Stomach smooth muscle (tissue), 2 donors: ENCODE results near the gene DLGAP3.

Experiments used
- H3K27ac ChIP-seq: one replicate; pipeline ENCODE4 v1.7.0; 2013; ENCODE audit warnings: mild to moderate bottlenecking, low read length, inconsistent platforms
- H3K27me3 ChIP-seq, 2 donors: one replicate each; pipeline ENCODE4 v1.7.0; 2013; ENCODE audit warnings: low read length in 2 of 2; ENCODE audit not compliant: insufficient read depth in 2 of 2, control insufficient read depth in 1 of 2
- H3K36me3 ChIP-seq, 2 donors: one replicate each; pipeline ENCODE4 v1.7.0; 2013; ENCODE audit warnings: low read length in 2 of 2; ENCODE audit not compliant: control insufficient read depth in 2 of 2, insufficient read depth in 2 of 2
- H3K4me1 ChIP-seq: one replicate; pipeline ENCODE4 v1.7.0; 2013; ENCODE audit warnings: low read length; ENCODE audit not compliant: control insufficient read depth, insufficient read depth
- H3K4me3 ChIP-seq, 2 donors: one replicate each; pipeline ENCODE4 v1.7.0; 2013; ENCODE audit warnings: low read length in 2 of 2
- H3K9ac ChIP-seq, 2 donors: one replicate each; pipeline ENCODE4 v1.7.0; 2013; ENCODE audit warnings: low read length in 2 of 2, mild to moderate bottlenecking in 1 of 2
- H3K9me3 ChIP-seq, 2 donors: one replicate each; pipeline ENCODE4 v1.7.0; 2013; ENCODE audit warnings: low read length in 2 of 2; ENCODE audit not compliant: control insufficient read depth in 2 of 2
- donor health status: healthy.
- donor health status: Pancreatic carcinoma.

DLGAP3 gene

GRCh38 chr1:34884961-34885360, 44.5 kb downstream of the DLGAP3 start:
- no peak overlapping the region for H3K4me3 ChIP-seq
- H3K9me3 ChIP-seq = peaks cover 2 to 4% of the 10 kb centered on the region in 2 donors
- no peaks in the 10 kb centered on the region for H3K36me3 ChIP-seq
- H3K4me1 ChIP-seq = peaks cover 11% of the 10 kb centered on the region
- H3K27ac ChIP-seq = no peak overlapping the region
- H3K27me3 ChIP-seq = peaks cover 30 to 40% of the 10 kb centered on the region in 2 donors
- H3K9ac ChIP-seq = no peak overlapping the region

- Histone ChIP-seq H3K4me3 (no peak overlapping the region), H3K9me3 (peaks cover 2 to 4% of the 10 kb centered on the region in 2 donors), H3K9ac (no peak overlapping the region), H3K36me3 (no peaks in the 10 kb centered on the region), H3K27ac (no peak overlapping the region), H3K4me1 (peaks cover 11% of the 10 kb centered on the region), H3K27me3 (peaks cover 30 to 41% of the 10 kb centered on the region in 2 donors)
These were observed 44.9 kb downstream of the DLGAP3 start for GRCh38 chr1:34884536-34884935.

GRCh38 chr1:34879230-34879629, 50.2 kb downstream of the DLGAP3 start:
- Histone ChIP-seq H3K9me3 (peaks cover 2 to 4% of the 10 kb centered on the region in 2 donors), H3K4me3 (no peak overlapping the region), H3K27me3 (peaks cover 24 to 28% of the 10 kb centered on the region in 2 donors), H3K27ac (no peak overlapping the region), H3K36me3 (no peaks in the 10 kb centered on the region), H3K9ac (no peak overlapping the region), H3K4me1 (no peaks in the 10 kb centered on the region)

GRCh38 chr1:34876406-34876805, 53.0 kb downstream of the DLGAP3 start:
- Histone ChIP-seq H3K9ac (no peak overlapping the region), H3K27me3 (peaks cover 22 to 24% of the 10 kb centered on the region in 2 donors)

GRCh38 chr1:34874296-34874952, 55.0 kb downstream of the DLGAP3 start:
- Histone ChIP-seq H3K9me3 (no peaks in the 10 kb centered on the region), H3K4me3 (no peak overlapping the region), H3K27me3 (peaks cover 20 to 23% of the 10 kb centered on the region in 2 donors), H3K27ac (no peak overlapping the region), H3K9ac (no peak overlapping the region), H3K4me1 (no peaks in the 10 kb centered on the region), H3K36me3 (no peaks in the 10 kb centered on the region)

More at GRCh38 chr1:34876406-34876805, 53.0 kb downstream of the DLGAP3 start:
- H3K27ac ChIP-seq = no peak overlapping the region
- no peak overlapping the region for H3K4me3 ChIP-seq
- no peaks in the 10 kb centered on the region for H3K36me3 ChIP-seq
- H3K9me3 ChIP-seq = peaks cover 2 to 3% of the 10 kb centered on the region in 2 donors
- no peaks in the 10 kb centered on the region for H3K4me1 ChIP-seq

- H3K27ac ChIP-seq = no peak overlapping the region
- H3K9ac ChIP-seq = no peak overlapping the region
- H3K9me3 ChIP-seq = no peaks in the 10 kb centered on the region
- no peaks in the 10 kb centered on the region for H3K36me3 ChIP-seq
- peaks cover 20 to 22% of the 10 kb centered on the region in 2 donors for H3K27me3 ChIP-seq
- H3K4me3 ChIP-seq = no peak overlapping the region
- peaks cover under 1% of the 10 kb centered on the region for H3K4me1 ChIP-seq
These were observed 57.3 kb downstream of the DLGAP3 start for GRCh38 chr1:34872133-34872503.

- H3K27ac ChIP-seq = no peak overlapping the region
- H3K27me3 ChIP-seq = peaks cover 18 to 20% of the 10 kb centered on the region in 2 donors
- H3K9me3 ChIP-seq = no peaks in the 10 kb centered on the region
- peaks cover 6% of the 10 kb centered on the region for H3K4me1 ChIP-seq
- H3K9ac ChIP-seq = no peak overlapping the region
- H3K4me3 ChIP-seq = no peak overlapping the region
- no peaks in the 10 kb centered on the region for H3K36me3 ChIP-seq
These were observed 57.9 kb downstream of the DLGAP3 start for GRCh38 chr1:34871443-34872132.

- Histone ChIP-seq H3K4me3 (no peak overlapping the region), H3K27ac (no peak overlapping the region)
These were observed 59.1 kb downstream of the DLGAP3 start for GRCh38 chr1:34870395-34870794.

GRCh38 chr1:34869760-34870159, 59.7 kb downstream of the DLGAP3 start:
- Histone ChIP-seq H3K27me3 (peaks cover 12% of the 10 kb centered on the region in 2 donors), H3K9ac (no peak overlapping the region), H3K27ac (no peak overlapping the region), H3K4me1 (peaks cover 19% of the 10 kb centered on the region), H3K9me3 (no peaks in the 10 kb centered on the region), H3K4me3 (no peak overlapping the region), H3K36me3 (no peaks in the 10 kb centered on the region)

More at GRCh38 chr1:34870395-34870794, 59.1 kb downstream of the DLGAP3 start:
- Histone ChIP-seq H3K9ac (no peak overlapping the region), H3K4me1 (peaks cover 18% of the 10 kb centered on the region), H3K9me3 (no peaks in the 10 kb centered on the region), H3K27me3 (peaks cover 12% of the 10 kb centered on the region in 2 donors), H3K36me3 (no peaks in the 10 kb centered on the region)

GRCh38 chr1:34868230-34869049, 61.0 kb downstream of the DLGAP3 start:
- H3K4me3 ChIP-seq = no peak overlapping the region
- H3K27ac ChIP-seq = no peak overlapping the region

More at GRCh38 chr1:34868230-34869049, 61.0 kb downstream of the DLGAP3 start:
- peaks cover 19% of the 10 kb centered on the region for H3K4me1 ChIP-seq
- H3K27me3 ChIP-seq = peaks cover 7 to 8% of the 10 kb centered on the region in 2 donors
- H3K9me3 ChIP-seq = no peaks in the 10 kb centered on the region
- H3K9ac ChIP-seq = no peak overlapping the region
- H3K36me3 ChIP-seq = no peaks in the 10 kb centered on the region
